DMS114 treated with DMSO at 0.1 percent for 48 hours (cell line): Measurements from ENCODE around the gene ANKRD24.
A peak's percentile ranks its signal among the peaks of the same experiment; 100 is the strongest.
"Not testable (repeated sequence)": the region's sequence is repeated elsewhere in the genome, so short reads cannot be mapped to it uniquely, and the experiment has no call there.

Experiments used
- DNase-seq: peaks from one replicate; lab custom pipeline; 2025; ENCODE audit not compliant: unreplicated experiment; lab: John Stamatoyannopoulos, UW

Gene ANKRD24

DNA sequence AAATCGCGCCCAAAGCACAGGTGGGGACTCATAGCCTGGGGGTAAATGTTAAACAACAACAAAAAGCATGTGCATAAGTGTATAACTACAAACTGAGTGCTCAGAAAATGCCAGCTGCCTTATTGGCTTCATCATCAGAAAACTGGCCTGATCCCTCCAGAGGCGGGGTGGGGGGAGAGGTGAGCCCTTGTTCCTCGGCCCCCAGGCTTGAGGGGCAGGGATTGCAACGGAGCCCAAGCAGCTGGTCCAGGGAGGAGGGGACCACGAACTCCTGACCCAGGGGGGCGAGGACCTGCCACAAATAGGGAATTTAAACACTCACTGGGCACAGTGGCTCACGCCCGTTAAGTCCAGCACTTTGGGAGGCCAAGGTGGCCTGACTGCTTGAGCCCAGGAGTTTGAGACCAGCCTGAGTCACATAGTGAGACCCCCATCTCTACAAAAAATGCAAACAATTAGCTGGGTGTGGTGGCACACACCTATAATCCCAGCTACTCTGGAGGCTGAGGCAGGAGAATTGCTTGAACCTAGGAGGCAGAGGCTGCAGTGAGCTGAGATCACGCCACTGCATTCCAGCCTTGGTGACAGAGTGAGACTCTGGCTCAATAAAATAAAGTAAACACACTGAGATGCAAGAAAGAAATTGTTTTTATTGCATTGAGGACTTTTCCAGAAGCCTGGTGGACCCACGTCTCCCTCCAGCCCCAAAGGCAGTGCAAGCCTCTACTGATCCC lies 8.8 kb upstream of the ANKRD24 start:
- no peak for DNase-seq

DNA sequence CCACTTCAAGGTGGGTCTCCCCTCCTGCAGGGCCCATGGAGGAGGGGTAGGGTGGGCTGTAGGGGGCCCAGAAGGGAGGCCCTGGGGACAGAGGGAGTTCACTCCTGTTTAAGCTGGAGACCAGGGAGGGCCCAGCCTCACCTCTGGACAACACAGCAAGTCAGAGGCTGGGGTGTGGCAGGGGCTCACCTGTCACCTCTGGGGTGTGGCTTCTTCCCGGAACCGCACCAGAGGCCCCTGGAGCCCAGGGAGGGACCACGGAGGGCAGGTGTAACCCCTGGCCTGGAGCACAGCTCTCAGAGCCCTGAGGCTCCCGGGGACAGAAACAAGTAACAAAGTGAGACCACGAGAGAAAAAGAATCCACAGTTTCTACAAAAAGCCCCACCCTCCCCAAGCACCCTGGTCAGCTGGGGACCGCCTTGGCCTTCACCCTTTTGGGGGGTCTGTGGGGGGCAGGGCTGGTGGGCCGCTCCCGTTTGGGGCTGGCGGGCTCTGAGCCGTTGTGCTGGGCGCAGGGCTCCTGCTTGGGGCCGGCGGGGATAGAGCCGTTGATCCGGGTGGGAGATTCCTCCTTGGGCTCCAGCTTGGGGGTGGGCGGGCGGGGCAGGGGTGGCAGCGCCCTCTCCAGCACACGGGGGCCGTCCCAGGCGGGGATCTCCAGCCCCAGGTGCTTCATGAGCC lies 8.1 kb upstream of the ANKRD24 start:
- no peak for DNase-seq

DNA sequence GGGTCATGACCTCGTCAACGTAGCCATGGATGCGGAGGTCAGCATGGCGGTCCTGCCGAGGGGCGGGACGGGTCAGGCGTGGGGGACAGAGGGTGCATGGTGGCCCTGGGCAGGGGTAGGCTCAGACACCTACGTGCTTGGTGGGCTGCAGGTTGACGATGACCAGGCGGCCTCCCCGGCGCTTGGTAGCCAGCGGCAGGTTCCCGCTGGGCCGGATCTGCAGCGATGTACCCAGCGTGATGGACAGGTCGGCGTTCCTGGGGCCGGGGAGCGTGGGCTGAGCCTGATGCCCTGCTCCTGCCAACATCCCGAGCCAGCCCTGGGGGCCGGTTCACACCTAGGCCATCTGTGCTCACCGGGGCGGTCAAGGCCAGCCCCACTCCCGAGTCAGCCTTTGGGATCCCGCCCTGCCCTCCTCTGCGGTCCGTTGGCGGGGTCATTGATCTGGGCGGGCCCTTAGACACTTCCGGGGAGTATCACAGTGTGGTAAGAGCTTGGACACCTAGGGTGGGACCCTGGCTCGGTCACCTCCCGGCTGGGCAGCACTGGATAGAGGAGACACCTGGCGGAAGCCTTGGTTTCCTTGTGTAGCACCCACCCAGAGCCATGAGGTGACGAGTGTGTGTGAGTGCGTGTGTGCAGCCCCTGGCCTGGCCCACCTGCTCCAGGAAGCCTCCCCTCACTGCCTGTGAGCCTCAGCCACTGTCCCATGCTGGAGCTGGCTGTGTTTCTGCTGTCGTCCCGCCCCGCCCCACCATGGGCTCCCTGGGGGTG lies 7.4 kb upstream of the ANKRD24 start:
- no peak for DNase-seq

DNA sequence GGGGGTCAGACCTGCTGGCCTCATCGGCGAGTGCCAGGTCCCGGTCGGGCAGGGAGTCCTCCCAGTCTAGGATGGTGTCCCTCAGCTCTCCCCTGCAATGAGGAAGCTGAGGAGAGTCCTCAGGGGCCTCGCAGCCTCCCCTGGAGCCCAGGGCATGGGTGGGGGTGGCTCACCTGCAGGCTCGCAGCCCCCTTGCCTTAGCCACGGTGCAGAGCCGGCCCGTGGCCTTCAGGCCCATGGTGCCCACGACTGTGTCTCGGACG lies 6.9 kb upstream of the ANKRD24 start:
- DNase-seq: no peak

DNA sequence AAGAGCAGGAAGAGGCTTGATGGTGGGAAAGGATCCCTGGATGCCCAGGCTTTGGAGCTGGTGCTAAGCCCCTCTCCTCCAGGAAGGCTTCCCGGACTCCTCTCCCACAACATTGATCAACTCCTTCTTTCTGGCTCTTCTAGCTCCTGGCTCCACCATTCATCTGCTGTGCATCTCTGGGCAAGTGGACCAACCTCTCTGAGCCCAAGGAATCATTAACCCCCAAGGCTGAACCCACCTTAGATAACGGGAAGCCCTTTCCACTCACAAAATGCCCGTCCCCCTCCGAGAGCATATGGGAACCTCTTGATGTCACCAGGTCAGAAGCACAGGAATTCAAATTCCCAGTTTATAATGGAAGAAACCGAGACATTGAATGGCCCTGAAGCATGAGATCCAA lies 5.3 kb upstream of the ANKRD24 start:
- no peak for DNase-seq

DNA sequence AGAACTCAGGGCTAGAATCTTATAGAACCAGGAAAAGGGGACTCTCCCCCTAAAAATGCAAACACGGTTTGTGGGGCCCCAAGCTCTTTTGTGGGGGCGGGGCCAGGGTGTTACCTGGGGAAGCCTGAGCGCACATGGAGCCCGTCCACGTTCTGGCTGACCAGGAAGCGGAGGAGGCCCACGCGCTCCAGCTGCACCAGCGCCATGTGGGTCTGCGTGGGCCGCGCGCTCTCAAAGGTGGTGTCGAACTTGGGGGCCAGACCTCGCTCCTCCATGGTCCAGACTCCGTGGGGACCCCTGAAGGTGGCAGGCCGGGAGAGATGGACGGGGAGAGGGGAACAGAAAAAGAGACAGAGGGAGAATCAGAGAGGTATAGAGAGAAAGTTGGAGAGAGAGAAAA lies 3.5 kb upstream of the ANKRD24 start:
- no peak for DNase-seq

DNA sequence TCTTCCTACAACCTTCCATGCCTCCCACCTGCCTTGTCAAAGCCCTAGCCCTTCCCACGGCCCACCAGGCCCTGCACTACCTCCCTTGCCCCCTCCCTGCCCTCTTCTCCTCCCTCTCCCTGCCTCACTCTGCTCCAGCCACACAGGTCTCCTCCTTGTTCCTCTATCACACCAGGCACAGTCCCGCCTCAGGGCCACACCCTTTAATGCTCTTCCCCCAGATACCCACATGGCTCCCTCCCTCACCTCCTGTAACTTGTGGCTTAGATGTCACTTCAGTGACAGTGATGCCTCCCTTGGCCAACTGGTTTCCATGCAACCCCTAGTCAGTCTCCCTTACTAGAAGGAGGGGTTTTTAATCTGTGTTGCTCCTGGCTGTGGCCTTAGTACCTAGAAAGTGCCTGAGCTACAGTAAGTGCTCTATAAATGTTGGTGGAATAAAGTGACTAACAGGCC lies 1.4 kb upstream of the ANKRD24 start:
- no peak for DNase-seq

DNA sequence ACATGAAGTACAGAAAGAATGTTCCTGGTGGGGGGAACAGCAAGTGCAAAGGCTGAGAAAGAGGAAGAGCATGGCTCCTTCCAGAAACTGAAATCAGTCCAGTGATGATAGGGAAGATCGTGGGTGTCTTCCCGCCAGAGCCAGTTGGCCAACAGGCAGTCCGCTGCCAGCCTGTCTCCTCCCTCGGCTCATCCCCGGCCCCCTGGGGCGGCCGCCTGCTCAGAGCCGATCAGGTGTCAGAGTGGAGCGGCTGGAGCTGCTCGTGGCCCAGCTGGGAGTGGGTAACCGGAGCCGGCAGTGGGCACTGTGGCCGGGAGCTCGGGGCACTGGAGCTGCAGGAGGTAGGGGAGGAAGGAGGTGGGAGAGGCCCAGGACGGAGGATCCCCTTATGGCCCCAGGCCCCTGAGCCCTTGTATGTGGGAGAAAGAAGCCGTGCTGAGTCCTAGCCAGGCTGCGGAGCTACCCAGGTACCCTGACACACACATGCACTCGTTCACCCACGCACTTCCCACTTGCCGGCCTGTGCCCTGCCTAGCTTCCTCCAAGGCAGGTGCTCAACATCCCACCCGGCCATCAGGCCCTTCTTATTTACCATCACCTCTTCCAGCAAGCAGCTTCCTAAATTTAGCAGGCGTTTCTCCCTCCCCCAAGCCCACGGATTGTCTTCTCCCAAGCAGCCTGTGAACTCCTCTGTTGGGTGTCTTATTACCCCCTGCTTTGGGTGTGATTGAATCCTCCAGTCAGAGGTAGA lies 1.7 kb downstream of the ANKRD24 start:
- DNase-seq: no peak

DNA sequence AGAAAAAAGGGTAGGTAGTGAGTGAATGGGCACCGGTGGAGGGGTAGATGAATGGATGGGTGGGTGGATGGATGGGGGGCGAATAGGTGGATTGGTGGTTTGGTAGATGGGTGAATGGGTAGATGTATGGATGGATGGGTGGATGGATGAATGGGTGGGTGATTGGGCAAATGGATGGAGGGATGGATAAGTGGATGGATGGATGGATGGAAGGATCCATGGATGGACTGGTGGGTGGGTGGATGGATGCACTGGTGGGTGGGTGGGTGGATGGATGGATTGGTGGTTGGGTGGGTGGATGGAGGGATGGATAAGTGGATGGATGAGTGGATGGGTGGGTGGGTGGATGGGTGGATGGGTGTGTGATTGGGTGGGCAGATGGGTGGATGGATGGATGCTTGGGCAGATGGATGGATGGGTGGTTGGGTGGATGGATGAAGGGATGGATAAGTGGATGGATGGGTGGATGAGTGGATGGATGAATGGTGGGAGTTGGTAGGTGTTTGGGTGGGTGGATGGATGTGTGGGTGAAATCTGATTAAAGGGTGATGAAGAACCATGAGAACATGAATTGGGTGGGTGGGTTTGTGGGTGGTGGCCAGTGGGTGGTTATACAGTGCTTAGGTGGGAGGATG lies 2.3 kb downstream of the ANKRD24 start:
- DNase-seq: no peak

GRCh38 chr19:4185413-4186086 lies 3.1 kb downstream of the ANKRD24 start:
- no peak for DNase-seq

GRCh38 chr19:4186087-4186993 lies 3.9 kb downstream of the ANKRD24 start:
- peak; percentile 24 for DNase-seq

- no peak for DNase-seq
Measured at GRCh38 chr19:4187313-4188122, 5.0 kb downstream of the ANKRD24 start.

- DNase-seq: no peak
Measured at GRCh38 chr19:4189641-4190040, 7.2 kb downstream of the ANKRD24 start.

DNA sequence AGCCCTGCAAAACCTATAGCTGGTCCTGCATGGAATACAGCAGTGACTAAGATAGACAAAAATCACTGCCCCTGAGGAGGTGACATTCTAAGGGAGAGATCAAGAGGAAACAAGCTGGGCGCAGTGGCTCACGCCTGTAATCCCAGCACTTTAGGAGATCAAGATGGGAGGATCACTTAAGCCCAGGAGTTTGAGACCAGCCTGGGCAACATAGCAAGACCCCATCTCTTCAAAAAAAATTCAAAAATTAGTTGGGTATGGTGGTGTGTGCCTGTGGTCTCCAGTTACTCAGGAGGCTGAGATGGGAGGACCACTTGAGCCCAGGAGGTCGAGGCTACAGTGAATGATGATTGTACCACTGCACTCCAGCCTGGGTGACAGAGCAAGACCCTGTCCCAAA lies 10.0 kb downstream of the ANKRD24 start:
- not testable (repeated sequence) for DNase-seq

DNA sequence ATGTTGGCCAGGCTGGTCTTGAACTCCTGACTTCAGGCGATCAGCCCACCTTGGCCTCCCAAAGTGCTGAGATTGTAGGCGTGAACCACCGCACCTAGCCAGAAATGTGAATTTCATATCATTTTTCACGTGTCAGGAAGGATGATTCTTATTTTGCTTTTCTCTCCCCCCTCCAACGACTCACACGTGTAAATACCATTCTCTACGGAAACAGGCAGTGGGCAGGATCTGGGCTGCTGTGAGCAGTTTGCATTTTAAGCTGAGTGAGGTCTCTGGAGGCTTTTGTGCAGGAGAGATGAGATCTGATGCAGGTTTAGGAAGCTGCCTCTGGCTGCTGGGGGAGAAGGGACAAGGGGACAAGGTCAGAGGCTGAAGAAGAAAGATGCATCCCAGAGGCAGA lies 11.9 kb downstream of the ANKRD24 start:
- no peak for DNase-seq

GRCh38 chr19:4196009-4196408 lies 13.5 kb downstream of the ANKRD24 start:
- DNase-seq: no peak

DNA sequence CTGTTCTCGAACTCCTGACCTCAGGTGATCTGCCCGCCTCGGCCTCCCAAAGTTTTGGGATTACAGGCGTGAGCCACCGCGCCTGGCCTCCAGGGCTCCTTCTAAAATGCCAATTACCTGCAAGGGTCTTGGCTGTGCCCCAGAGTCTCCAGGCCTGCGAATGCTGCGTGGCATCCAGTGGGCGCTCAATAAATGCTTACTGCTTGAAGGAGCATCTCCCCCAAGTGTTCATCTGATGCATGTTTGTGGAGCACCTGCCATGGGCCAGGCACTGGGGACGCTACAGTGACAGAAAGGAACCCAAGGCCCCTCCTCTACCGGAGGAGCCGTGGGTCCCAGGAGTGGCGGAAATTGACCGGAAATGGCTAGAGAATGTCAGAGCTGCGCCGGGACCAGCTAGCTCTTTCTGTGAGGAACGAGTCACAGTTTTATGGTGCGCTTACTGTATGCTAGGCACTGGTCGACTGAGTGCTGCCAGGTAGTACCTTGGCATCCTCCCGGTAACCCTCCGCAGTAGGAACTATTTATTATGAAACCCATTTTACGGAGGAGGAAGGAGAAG lies 14.2 kb downstream of the ANKRD24 start:
- DNase-seq: no peak

DNA sequence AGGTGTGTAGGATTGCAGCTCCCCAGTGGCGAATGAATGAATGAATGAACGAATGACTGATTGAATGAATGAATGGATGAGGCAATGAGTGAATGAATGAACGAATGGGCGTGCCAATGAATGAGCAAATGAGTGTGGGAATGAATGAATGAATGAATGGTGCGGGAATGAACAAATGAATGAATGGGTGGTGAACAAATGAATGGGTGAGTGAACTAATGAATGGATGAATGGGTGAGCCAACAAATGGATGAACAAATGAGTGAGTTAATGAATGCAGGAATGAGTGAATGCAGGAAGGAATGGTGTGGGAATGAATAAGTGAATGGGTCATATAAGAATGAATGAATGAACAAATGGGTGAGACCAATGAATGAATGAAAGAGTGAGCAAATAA lies 14.7 kb downstream of the ANKRD24 start:
- DNase-seq: no peak
